ENCODE measurements around the gene XYLT2.

Gene XYLT2

GRCh38 chr17:50365165-50365564 lies 19.2 kb downstream of the XYLT2 start:
- H3K27me3 ChIP-seq (ENCODE audit: insufficient read depth, poor library complexity, severe bottlenecking): no peaks in the 10 kb centered on the region
- TF ChIP-seq SPI1 (IDR thresholded peaks at IDR 0.05; ENCODE audit: borderline replicate concordance, low read depth) (no peak), POLR2AphosphoS5 (IDR thresholded peaks at IDR 0.05; ENCODE audit: low read depth) (no peak), REST (IDR thresholded peaks at IDR 0.05; ENCODE audit: insufficient replicate concordance, low read depth) (no peak), GABPA (IDR thresholded peaks at IDR 0.05; ENCODE audit: low read depth) (no peak), CTCF (IDR thresholded peaks at IDR 0.05; ENCODE audit: insufficient read depth, low read length) (no peak)
- DNase-seq (ENCODE audit: low read depth in 1 of 2, low spot score in 1 of 2): no peak
- no peak overlapping the region for H3K4me3 ChIP-seq (replicated peaks; ENCODE audit: insufficient read depth, low read length)
- H3K27ac ChIP-seq (replicated peaks): no peak overlapping the region

- Histone ChIP-seq H3K27ac (replicated peaks) (no peak overlapping the region), H3K27me3 (ENCODE audit: insufficient read depth, poor library complexity, severe bottlenecking) (no peaks in the 10 kb centered on the region), H3K4me3 (replicated peaks; ENCODE audit: insufficient read depth, low read length) (no peak overlapping the region)
- DNase-seq (ENCODE audit: low read depth in 1 of 2, low spot score in 1 of 2): no peak
- TF ChIP-seq REST (IDR thresholded peaks at IDR 0.05; ENCODE audit: insufficient replicate concordance, low read depth) (no peak), CTCF (IDR thresholded peaks at IDR 0.05; ENCODE audit: insufficient read depth, low read length) (no peak), POLR2AphosphoS5 (IDR thresholded peaks at IDR 0.05; ENCODE audit: low read depth) (no peak), GABPA (IDR thresholded peaks at IDR 0.05; ENCODE audit: low read depth) (no peak), SPI1 (IDR thresholded peaks at IDR 0.05; ENCODE audit: borderline replicate concordance, low read depth) (no peak)
Measured at GRCh38 chr17:50365649-50366393, 19.9 kb downstream of the XYLT2 start.

GRCh38 chr17:50367401-50367800 lies 21.5 kb downstream of the XYLT2 start:
- Histone ChIP-seq H3K4me3 (replicated peaks; ENCODE audit: insufficient read depth, low read length) (no peak overlapping the region), H3K27ac (replicated peaks) (no peak overlapping the region), H3K27me3 (ENCODE audit: insufficient read depth, poor library complexity, severe bottlenecking) (no peaks in the 10 kb centered on the region)
- no peak for DNase-seq (ENCODE audit: low read depth in 1 of 2, low spot score in 1 of 2)
- TF ChIP-seq SPI1 (IDR thresholded peaks at IDR 0.05; ENCODE audit: borderline replicate concordance, low read depth) (no peak), CTCF (IDR thresholded peaks at IDR 0.05; ENCODE audit: insufficient read depth, low read length) (no peak)

GRCh38 chr17:50370052-50370451 lies 24.1 kb downstream of the XYLT2 start:
- TF ChIP-seq GABPA (IDR thresholded peaks at IDR 0.05; ENCODE audit: low read depth) (no peak), REST (IDR thresholded peaks at IDR 0.05; ENCODE audit: insufficient replicate concordance, low read depth) (no peak), CTCF (IDR thresholded peaks at IDR 0.05; ENCODE audit: insufficient read depth, low read length) (no peak), SPI1 (IDR thresholded peaks at IDR 0.05; ENCODE audit: borderline replicate concordance, low read depth) (no peak), POLR2AphosphoS5 (IDR thresholded peaks at IDR 0.05; ENCODE audit: low read depth) (no peak)
- no peak for DNase-seq (ENCODE audit: low read depth in 1 of 2, low spot score in 1 of 2)
- Histone ChIP-seq H3K27ac (replicated peaks) (no peak overlapping the region), H3K27me3 (ENCODE audit: insufficient read depth, poor library complexity, severe bottlenecking) (no peaks in the 10 kb centered on the region), H3K4me3 (replicated peaks; ENCODE audit: insufficient read depth, low read length) (no peak overlapping the region)

Data from HL-60 (cell line).